SK-N-DZ (cell line): Measurements from ENCODE around the gene PCBP3.
"Not testable (repeated sequence)": the region's sequence is repeated elsewhere in the genome, so short reads cannot be mapped to it uniquely, and the experiment has no call there.

ENCODE experiments used
- DNase-seq: peaks from one replicate; pipeline ENCODE4 v3.0.0-alpha.2; 2015; ENCODE audit warnings: low spot score

PCBP3 gene

DNA sequence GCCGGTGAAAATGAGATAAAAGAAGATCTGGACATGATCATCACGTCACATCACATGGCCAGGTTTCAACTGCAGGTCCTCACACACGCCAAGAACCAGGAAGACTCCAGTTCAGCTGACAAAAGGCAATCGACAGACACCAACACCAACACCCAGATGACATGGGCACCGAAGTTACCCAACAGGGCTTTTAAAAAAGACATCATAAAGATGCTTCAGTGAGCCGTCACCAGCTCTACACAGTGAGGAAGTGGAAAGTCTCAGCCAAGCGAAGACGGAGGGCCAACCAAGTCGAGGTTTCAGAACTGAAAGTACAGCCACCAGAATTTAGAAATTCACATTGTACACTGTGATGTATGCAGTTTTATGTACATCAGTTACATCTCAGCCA lies 183.8 kb downstream of the PCBP3 start:
- DNase-seq, result peak; percentile 34

- no peak for DNase-seq
Measured at GRCh38 chr21:45827881-45828579, 184.5 kb downstream of the PCBP3 start.

DNA sequence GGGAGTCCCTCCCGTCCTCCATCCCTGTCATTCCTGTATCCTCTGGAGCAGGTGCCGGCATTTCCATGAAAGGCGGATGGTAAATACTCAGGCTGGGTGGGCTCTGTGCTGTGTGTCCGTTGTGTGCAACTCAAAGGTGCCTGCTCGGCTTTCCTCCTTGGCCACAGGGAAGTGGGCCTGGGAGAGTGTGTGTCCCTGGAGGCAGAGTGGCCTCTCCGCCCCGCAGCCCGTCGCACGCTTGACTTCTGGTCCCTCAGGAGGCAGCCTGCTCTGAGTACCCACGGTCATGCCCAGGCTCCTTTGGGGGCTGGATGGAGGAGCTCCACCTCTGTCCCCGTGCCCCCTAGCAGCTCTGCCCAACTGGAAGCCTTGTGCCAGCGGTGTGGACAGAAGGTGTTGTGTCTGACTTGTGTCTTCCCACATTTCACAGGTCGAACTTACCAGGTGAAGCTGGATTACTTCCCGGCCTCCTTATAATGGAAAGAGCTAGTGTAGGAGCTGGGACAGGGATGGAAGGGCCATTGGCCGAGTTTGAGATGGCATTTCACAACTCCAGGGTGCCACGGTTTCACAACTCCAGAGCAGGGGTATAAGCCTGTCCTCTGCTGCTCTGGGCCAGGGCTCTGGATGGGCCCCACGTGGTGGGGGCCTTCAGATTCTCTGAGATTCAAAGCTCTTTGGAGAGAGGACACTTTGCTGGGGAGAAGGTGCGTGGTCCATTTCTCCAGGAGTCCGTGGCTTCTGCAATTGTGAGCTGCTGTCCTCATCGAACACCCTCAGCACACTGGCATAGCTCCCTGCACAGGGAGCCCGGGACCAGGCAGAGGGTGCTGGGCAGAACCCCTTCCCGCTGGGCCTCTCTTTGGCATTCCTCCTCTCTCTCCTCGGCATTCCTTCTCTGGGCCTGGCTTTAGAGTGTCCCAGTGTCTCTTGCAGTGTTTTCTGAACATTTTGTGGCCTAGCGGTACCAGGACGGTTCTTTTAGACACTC lies 185.3 kb downstream of the PCBP3 start:
- no peak for DNase-seq

DNA sequence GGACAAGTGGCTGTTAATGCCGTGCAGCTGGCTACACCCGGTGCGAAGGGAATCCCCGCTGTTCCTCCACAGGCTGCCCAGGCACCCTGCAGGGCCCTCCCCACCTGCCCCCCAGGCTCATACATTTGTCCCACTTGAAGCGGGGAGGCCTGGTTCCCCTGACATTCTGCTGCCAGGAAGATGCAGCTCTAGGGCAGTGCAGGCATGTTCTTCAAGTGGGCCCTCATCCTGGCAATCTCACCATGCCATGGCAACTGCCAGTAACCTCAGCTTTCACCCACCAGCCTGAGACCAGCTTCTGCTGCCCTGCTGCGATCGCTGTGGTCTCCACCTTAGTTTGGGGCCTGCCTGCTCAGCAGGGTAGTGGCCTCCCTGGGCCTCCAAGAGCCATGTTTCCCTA lies 186.1 kb downstream of the PCBP3 start:
- no peak for DNase-seq

DNA sequence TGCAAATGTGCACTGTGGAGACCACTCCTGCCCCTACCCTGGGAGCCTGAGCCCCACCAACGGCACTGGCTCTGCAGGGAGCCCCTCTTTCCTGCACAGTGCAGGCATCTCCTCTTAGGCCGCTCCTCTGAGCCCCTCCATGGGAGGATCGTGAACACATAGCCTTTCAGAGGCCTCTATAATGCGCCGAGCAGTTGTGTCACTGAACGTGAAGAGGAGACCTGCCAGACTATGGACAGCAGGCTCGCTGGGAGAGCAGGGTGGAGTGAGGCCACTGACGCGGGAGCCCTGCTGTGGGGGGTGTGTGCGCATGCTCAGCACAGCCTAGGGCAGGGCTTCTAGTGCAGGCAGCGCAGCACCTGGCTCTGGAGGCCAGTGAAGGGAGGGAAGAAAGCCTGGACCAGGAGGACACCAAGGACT lies 186.7 kb downstream of the PCBP3 start:
- DNase-seq, result peak; percentile 77

DNA sequence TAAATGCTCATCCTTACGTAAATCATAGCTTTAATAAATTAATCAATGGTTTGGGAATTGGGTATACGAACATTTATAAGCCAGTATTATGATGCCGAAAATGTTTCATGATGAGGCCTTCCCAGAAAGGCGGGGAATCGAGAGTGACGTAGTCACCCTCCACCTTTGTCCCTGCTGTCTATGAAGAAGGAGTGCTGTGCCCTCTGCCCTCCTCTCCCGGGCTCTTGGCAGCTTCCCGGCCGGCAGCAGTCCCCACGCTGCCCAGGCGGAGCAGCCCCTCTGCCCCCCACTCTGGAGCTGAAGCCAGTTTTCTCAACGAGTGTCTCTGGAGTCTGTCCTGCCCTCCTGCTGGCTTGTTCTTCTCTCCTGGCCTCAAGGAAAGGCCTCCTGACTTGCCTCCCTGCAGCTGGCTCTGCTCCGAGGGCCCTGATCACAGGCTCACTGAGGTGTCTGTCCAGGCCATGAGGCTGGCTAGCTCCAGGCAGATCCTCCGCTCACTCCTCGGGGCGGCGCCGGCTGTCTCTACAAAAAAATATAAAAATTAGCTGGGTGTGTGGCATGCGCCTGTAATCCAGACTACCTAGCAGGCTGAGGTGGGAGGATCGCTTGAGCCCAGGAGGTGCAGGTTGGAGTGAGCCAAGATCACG lies 187.3 kb downstream of the PCBP3 start:
- no peak for DNase-seq

GRCh38 chr21:45831991-45832740 lies 188.6 kb downstream of the PCBP3 start:
- DNase-seq, result no peak

GRCh38 chr21:45832741-45833235 lies 189.3 kb downstream of the PCBP3 start:
- not testable (repeated sequence) for DNase-seq

- no peak for DNase-seq
Measured at GRCh38 chr21:45833414-45833813, 189.9 kb downstream of the PCBP3 start.

GRCh38 chr21:45834026-45834715 lies 190.6 kb downstream of the PCBP3 start:
- DNase-seq, result no peak

- DNase-seq, result no peak
Measured at GRCh38 chr21:45834821-45835293, 191.3 kb downstream of the PCBP3 start.

DNA sequence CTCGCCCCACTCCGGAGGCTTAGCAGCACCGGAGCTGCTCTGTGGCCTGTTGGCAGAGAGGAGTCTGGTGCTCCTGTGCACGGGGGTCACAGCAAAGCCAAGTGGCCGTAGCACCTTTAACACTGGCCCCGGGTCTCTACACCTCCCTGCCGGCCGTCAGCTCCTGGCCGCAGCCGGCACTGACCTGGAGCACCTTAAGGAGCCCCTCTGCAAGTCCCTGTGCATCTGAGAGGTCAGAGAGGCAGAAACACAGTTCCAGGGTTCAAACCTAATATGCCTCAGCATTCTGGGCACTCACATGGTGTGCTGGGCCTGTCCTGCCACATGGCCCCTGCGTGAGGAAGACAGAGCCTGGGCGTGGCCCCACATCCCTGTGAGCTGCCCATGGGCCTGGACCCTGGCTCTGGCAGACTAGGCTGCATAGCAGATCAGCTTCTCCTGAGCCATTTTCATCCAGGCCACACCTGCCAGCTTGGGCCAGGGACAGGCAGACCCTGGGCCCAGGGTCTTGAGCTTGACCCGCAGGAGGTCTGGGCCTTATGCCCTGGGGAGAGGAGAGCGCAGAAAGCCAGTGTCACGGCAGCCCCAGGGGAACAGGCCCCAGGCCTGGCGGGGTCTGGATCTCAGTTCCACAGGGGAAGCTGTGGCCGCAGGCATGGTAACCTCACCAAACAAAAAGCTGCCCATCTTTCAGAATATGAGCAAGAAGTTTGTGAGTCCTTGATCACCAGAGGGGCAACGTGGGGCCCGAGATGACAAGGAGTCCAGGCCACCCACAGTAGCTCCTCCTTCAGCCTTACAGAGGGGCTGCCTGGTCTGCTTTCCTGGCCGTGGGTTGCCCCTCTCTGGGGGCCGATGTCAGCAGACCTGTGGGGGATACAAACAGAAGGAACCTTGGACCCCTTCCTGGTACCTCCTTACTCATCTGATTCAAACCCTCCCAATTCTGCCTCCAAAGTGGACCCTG lies 192.1 kb downstream of the PCBP3 start:
- peak; percentile 42 for DNase-seq

- DNase-seq, result no peak
Measured at GRCh38 chr21:45836268-45836655, 192.7 kb downstream of the PCBP3 start.

DNA sequence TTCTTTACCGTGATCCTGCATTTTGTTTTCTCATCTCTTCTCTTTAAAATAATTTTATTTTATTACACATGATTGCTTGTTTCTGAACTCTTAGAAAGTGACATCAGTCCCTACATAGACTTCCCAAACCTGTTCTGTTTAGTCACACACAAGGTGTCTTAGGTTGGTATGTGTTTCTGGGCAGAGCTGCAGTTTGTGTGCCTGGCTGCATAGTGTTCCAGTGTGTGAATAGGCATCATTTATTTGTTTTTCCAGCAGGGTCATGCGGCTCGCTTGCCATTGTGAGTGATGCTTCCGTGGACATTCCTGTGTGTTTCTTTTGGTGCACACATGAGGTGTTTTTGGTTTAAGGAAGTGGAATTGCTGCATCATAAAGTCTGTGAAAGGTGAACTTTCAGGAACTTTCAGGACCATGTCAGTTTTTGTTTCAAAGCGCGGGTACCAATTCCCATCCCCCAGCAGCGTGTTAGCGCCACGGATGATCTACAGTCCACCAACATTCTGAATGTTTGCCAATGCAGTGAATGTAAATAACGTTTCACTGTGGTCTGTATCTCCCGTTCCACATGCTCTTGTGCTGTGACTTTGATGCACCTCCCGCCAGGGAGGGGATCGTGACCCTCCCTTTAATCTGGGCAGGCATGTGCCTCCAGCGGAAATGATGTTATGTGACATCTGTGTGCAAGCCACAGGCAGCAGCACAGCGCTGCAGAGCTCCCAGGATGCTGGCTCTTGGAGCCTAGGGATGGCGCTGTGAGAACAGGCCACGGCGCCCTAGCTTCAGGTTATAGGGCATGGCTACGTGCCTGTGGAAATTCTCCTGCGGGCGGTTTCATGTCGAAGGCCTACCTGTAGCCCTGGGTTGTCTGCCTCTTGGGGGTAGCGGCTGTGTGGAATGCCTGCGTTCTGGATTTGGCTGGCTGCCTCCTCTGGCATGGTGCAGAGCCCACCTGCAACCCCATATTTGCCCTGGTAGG lies 193.5 kb downstream of the PCBP3 start:
- no peak for DNase-seq

- DNase-seq, result no peak
Measured at GRCh38 chr21:45837936-45838335, 194.4 kb downstream of the PCBP3 start.

GRCh38 chr21:45838634-45839033 lies 195.1 kb downstream of the PCBP3 start:
- no peak for DNase-seq

DNA sequence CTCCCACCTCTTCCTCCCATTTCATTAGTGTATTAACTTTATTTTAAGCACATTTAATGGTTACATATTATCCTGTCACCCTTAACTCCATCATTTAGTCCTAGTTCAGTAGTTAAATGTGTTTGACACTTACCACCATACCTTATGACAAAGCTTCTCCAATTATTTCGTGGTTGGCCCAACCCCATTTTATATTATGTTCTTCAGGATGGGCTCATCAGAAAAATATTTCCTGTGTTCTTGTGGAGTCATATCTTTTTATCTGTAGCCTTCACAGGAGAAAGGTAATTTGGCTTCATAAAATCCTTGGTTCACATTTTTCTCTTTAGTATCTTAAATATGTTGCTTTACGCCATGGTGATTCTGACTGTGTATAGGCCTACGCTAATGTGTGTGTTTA lies 195.7 kb downstream of the PCBP3 start:
- no peak for DNase-seq

- DNase-seq, result no peak
Measured at GRCh38 chr21:45841033-45841432, 197.5 kb downstream of the PCBP3 start.
